ENCODE results near the gene MAP4K3.

Gene MAP4K3

GRCh38 chr2:39436592-39437521, at the start of gene MAP4K3:
Gene MAP4K3 (minus strand): TSS chr2:39437285. CDS start chr2:39436987, 298 bp downstream.
- peak; percentile 84 to 85 for DNase-seq (ENCODE audit: low read depth in 2 of 2)

DNA sequence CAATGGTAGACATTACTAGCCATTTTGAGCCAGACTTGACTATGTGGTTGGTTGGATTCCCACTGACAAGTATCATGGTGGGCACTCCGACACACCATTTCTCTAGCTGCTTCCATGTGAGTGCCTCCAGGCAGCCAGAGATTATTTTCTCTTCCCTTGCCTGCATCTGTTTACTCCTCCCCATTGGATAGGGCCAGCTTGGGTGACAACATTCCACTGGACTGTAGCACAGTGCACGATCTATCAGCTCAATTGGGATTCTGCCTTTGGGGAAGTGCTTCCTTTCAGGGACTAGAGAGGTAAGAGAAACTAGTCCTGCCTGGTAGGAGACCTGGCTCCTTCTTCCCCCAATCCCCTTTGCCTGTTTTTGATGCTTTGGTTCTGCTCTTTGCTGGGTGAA, 49.0 kb upstream of the MAP4K3 start:
- DNase-seq (ENCODE audit: low read depth in 2 of 2): no peak

GRCh38 chr2:39484620-39485495, 47.8 kb upstream of the MAP4K3 start:
- DNase-seq (ENCODE audit: low read depth in 2 of 2): no peak

- no peak for DNase-seq (ENCODE audit: low read depth in 2 of 2)
These were observed 47.1 kb upstream of the MAP4K3 start for GRCh38 chr2:39484206-39484605.

DNA sequence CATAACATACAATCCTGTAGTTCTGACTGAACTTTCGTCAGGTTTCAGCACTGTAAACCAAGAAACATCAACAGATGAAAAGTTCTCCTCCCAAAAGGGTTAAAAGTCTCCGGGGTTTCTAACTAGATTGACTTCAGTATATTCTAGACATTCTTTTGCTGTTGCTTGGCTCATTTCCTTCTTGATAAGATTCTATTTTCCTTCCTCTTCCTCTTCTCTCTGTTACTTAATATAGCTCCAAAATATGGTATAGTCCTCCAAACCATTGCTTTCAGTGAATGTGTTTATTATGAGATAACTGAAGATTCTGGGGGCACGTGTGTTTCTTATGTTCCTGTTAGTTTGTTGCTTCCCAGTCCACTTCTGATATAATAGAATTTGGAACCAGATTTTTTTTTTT, 46.4 kb upstream of the MAP4K3 start:
- DNase-seq (ENCODE audit: low read depth in 2 of 2): no peak

GRCh38 chr2:39481611-39482010, 44.5 kb upstream of the MAP4K3 start:
- DNase-seq (ENCODE audit: low read depth in 2 of 2): peak in 1 of 2 experiments; percentile 46

GRCh38 chr2:39479696-39480095, 42.6 kb upstream of the MAP4K3 start:
- no peak for DNase-seq (ENCODE audit: low read depth in 2 of 2)

DNA sequence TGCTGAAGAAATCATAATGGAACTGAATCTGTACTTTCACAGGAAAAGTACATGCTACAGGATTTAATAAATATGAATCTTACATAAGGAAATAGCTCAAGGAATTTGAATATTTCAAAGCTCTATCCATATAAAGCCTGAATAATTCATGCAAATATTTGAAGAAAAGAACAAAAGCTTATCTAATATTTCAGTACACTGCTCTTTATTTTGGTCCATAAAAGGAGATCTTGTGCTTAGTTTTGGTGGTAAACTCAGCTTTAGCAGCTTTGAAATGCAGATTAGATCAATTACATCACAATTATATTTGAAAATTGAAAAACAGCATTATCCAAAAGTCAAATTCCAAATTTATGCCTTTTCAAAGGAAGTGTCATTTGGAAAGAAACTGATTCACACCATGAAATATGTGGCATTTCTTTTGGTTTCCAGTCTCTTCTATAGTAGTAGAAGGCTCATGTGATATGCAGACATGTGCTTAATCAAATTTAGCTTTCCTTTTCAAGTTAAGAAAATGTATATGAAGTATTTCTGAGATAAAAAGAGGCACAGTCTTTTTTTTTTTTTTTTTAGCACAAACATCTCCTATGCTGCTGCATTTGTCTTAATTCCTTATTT, 42.1 kb upstream of the MAP4K3 start:
- no peak for DNase-seq (ENCODE audit: low read depth in 2 of 2)

DNA sequence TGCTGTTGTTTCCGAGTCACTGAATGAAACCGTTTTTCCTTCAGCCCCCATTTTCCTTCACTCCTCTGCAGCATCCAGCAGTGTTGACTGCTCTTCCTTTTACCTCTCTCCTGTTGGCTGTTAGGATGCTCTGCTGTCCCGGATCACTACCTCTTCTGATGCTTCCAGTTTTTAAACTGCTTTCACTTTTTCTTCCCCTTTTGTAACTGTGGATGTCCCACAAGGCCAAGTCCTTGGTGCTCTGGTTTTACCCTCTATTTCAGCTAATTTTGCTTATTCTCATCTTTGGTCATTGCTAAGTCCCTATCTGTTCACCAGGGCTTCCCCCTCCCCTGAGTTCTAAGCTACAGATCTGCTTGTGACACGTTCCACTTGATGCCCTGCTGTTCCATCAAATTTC, 39.4 kb upstream of the MAP4K3 start:
- no peak for DNase-seq (ENCODE audit: low read depth in 2 of 2)

DNA sequence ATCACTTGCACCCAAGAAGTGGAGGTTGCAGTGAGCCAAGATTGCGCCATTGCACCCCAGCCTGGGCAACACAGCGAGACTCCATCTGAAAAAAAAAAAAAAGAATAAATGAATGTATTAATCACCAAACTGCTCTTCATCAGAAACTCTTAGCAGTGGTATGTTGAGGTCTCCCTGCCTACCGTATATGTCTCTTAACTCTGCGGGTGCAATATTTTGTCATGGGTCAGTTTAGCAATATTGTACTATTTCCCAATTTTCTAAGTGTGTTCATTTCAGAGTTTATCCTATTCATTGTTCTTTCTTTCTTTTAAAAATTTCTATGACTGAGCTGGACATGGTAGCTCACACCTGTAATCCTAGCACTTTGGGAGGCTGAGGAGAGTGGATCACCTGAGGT, 37.9 kb upstream of the MAP4K3 start:
- DNase-seq (ENCODE audit: low read depth in 2 of 2): no peak

DNA sequence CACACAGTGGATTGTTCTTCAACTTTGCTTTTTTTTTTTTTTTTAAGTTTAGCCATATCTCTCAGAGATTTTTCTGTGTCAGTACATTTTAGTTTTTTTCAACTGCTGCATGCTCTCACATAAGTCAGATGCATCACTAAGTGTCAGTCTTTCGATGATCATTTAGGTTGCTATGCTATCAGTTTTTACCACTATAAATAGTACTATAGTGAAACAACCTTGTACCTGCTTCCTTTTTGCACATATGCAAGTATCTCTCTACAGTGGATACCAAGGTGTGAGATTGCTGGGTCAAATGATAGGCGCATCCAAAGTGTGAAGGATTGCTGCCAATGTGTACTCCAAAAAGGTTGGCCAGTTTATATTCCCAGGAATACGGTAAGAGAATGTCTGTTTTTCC, 33.5 kb upstream of the MAP4K3 start:
- no peak for DNase-seq (ENCODE audit: low read depth in 2 of 2)

DNA sequence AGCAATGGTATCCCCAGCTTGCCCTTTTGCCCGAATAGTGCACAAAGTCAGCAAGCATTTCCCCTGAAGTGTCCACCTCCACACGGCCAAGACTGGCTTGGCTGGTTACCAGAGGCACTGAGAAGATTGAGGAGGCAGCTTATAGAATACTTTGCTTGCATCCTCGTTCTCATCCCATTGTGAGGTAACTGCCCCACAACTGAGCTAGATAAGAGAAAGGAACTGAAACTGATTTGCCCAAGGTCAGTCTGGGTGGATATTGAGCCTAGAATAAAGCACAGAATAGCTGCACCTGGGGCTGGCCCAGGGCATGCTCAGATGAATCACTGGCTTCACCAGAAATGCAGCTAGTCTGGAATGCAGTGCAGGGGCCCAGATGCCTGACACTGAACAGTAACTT, 32.7 kb upstream of the MAP4K3 start:
- DNase-seq (ENCODE audit: low read depth in 2 of 2): no peak

DNA sequence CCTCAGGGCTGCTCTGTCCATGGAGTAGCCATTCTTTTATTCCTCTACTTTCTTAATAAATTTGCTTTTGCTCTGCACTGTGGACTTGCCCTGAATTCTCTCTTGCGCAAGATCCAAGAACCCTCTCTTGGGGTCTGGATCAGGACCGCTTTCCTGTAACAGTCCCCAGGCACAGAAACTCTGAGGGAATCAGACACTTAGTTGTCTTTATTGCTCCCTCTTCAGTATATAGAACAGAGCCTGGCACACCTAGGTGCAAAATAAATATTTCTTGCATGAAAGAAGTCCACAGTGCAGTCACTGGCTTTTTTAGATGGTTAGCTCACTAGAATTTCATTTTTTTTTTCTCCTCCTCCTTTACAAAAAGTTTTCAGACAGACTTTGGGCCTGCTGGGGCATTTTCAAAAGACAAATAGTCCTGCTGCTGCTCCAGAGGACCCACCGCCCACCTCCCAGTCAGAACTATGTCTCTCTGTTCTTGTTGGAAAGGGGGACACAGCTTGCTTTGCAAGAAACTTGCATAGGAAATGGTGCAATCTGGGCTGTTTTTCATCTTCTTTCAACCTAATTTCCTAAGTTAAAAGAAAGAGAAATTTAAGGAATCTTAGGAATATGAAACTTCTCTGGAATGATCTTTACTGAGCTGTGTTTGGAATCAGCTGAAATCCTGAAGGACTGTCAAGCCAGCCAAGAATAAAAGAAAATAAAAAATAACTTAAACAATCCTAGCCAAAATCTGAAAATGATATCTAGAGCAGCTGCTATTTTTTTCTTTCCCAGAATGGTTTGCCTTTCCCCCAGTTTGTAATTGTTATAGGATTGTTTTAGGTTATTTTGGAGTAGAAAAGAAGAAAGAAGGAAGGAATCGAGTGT, 31.7 kb upstream of the MAP4K3 start:
- peak; percentile 49 to 56 for DNase-seq (ENCODE audit: low read depth in 2 of 2)

- DNase-seq (ENCODE audit: low read depth in 2 of 2): no peak
These were observed 29.2 kb upstream of the MAP4K3 start for GRCh38 chr2:39466311-39466710.

GRCh38 chr2:39464864-39465263, 27.8 kb upstream of the MAP4K3 start:
- DNase-seq (ENCODE audit: low read depth in 2 of 2): no peak

DNA sequence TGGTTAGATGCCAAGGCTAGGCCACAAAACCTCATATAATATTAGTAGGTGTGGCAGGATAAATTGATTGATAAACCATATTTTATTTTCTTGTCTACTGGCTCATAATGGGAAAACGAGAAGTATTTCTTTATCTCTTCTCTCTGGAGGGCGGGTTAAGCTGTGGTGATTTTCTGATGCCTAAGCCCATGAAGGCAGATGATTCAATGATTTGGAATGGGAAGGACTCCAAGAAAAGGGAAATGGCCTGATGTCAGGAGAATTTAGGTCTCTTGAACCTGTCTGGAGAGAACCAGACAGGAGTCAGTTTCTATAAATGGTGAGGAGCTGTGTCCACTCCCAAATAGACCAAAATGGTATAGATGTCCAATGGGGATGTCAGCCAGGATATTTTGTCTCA, 18.7 kb upstream of the MAP4K3 start:
- no peak for DNase-seq (ENCODE audit: low read depth in 2 of 2)

- DNase-seq (ENCODE audit: low read depth in 2 of 2): no peak
These were observed 15.3 kb upstream of the MAP4K3 start for GRCh38 chr2:39452396-39452795.

- DNase-seq (ENCODE audit: low read depth in 2 of 2): no peak
These were observed 14.9 kb upstream of the MAP4K3 start for GRCh38 chr2:39451954-39452353.

DNA sequence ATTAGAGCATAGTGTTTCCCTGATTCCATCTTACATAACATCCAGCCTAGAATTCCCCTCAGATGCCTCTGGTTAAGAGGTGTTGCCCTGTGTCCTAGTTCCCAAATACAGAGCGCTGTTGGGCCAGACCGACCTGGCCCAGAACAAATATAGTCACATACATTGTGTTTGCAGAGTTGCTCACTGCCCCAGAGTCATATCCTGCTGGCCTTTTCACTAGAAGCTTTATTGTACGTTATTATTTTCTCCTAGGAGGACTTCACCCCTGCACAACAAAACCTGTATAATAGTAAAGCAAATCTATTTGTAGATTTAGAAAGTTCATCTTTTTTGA, 11.1 kb upstream of the MAP4K3 start:
- DNase-seq (ENCODE audit: low read depth in 2 of 2): no peak

DNA sequence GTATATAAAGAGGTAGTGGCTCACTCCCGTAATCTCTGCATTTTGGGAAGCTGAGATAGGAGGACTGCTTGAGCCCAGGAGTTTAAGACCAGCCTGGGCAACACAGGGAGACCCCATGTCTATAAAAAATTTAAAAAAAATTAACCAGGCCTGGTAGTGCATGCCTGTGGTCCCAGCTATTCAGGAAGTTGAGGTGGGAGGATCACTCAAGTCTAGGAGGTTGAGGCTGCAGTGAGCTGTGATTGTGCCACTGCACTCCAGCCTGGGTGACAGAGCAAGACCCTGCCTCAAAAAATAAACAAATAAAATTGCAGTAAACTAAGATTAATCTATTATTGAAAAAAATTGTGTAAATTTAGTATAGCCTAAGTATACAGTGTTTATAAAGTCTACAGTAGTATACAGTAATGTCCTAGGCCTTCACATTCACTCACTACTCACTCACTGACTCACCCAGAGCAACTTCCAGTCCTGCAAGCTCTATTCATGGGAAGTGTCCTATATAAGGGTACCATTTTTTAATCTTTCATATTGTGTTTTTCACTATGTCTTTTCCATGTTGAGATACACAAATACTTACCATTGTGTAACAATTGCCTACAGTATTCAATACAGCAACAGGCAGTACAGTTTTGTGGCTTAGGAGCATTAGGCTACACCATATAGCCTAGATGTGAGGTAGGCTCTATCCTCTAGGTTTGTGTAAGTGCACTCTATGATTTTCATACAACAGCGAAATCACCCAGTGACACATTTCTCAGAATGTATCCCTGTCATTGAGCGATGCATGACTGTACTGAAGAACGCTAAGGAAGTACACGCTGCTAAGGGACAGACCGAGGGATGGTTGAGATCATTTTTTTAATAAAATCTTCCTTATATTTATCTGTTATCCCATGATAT, 10.4 kb upstream of the MAP4K3 start:
- no peak for DNase-seq (ENCODE audit: low read depth in 2 of 2)

Measured in fibroblast of skin of left biceps (primary cell).